Mammary epithelial cell (primary cell): ENCODE measurements around the gene IL17RB.

ENCODE experiments used
- CTCF ChIP-seq, 2 donors: IDR thresholded peaks in 1 of 2; conservative IDR thresholded peaks in 1 of 2; 2 replicates each; pipeline ENCODE4 v1.5.1; 2011 to 2012; ENCODE audit warnings: inconsistent platforms in 2 of 2, low read length in 2 of 2, mild to moderate bottlenecking in 2 of 2, control low read depth in 1 of 2, low read depth in 1 of 2; ENCODE audit not compliant: insufficient read depth in 1 of 2; ENCODE audit errors: extremely low read depth in 1 of 2
- EZH2 ChIP-seq: IDR thresholded peaks from 2 replicates; pipeline ENCODE4 v1.6.1; 2012; ENCODE audit warnings: low read length, inconsistent platforms, borderline replicate concordance

GRCh38 chr3:53845881-53846133 is 561 bp upstream of the IL17RB start:
- TF ChIP-seq CTCF (conservative IDR thresholded peaks at IDR 0.05 in 1 of 2, IDR thresholded peaks at IDR 0.05 in 1 of 2; ENCODE audit: extremely low read depth in 1 of 2, insufficient read depth in 1 of 2, low read depth in 1 of 2, low read length in 2 of 2), result no peak
- no peak for TF ChIP-seq EZH2
